Hematopoietic multipotent progenitor cell treated with erythropoietin and hydrocortisone succinate and interleukin-3 and kit ligand, for 8 days (in vitro differentiated cells): Measurements from ENCODE around the gene SCYL1.

Source experiments
- DNase-seq: peaks from one replicate; pipeline ENCODE4 v3.0.0-alpha.2; 2015

Gene SCYL1

GRCh38 chr11:65493367-65494176 is 31.3 kb upstream of the SCYL1 start:
- no peak for DNase-seq

- no peak for DNase-seq
These were observed 28.4 kb upstream of the SCYL1 start for GRCh38 chr11:65496304-65497140.

GRCh38 chr11:65497141-65498041 is 27.5 kb upstream of the SCYL1 start:
- peak; percentile 98 for DNase-seq

GRCh38 chr11:65498042-65498726 is 26.7 kb upstream of the SCYL1 start:
- DNase-seq: peak; percentile 84

GRCh38 chr11:65498727-65498976 is 26.2 kb upstream of the SCYL1 start:
- DNase-seq: no peak

GRCh38 chr11:65498977-65499712 is 25.7 kb upstream of the SCYL1 start, which contains the start of gene MALAT1:
MALAT1 (plus strand) TSS chr11:65499045.
- DNase-seq: peak; percentile 94

- no peak for DNase-seq
These were observed 25.0 kb upstream of the SCYL1 start for GRCh38 chr11:65499713-65500386.

- peak; percentile 80 for DNase-seq
These were observed 24.3 kb upstream of the SCYL1 start for GRCh38 chr11:65500387-65501185.

- DNase-seq: no peak
These were observed 23.8 kb upstream of the SCYL1 start for GRCh38 chr11:65501186-65501471.

GRCh38 chr11:65501472-65502273 is 23.2 kb upstream of the SCYL1 start:
- peak; percentile 67 for DNase-seq

- DNase-seq: peak; percentile 72
These were observed 22.7 kb upstream of the SCYL1 start for GRCh38 chr11:65502274-65502554.

- DNase-seq: peak; percentile 79
These were observed 22.1 kb upstream of the SCYL1 start for GRCh38 chr11:65502555-65503367.

GRCh38 chr11:65503368-65503948 is 21.4 kb upstream of the SCYL1 start:
- peak; percentile 43 for DNase-seq

- peak; percentile 65 for DNase-seq
These were observed 20.8 kb upstream of the SCYL1 start for GRCh38 chr11:65503949-65504673.

GRCh38 chr11:65504674-65505465 is 20.0 kb upstream of the SCYL1 start:
- DNase-seq: peak; percentile 43

- DNase-seq: peak; percentile 45
These were observed 19.2 kb upstream of the SCYL1 start for GRCh38 chr11:65505466-65506289.
